Neural crest cell (in vitro differentiated cells): ENCODE measurements around the gene DCTN3. TPM values are rescaled to one million over a fixed set of nuclear protein-coding genes. Genes with fewer than 3 reads are reported as not detected.
A peak's percentile ranks its signal among the peaks of the same experiment; 100 is the strongest.

ENCODE experiments used
- DNase-seq: peaks from one replicate; pipeline ENCODE4 v3.0.0; 2021; ENCODE audit warnings: low read depth, mixed read lengths, low spot score
- H3K27ac Mint-ChIP-seq: one replicate; pipeline ENCODE4 v1.8.0; 2021; ENCODE audit warnings: mild to moderate bottlenecking, mixed read lengths; ENCODE audit not compliant: unreplicated experiment
- H3K27me3 Mint-ChIP-seq: 2 replicates; pipeline ENCODE4 v1.8.0; 2021; ENCODE audit warnings: low read depth, mild to moderate bottlenecking, mixed read lengths
- H3K36me3 Mint-ChIP-seq: 2 replicates; pipeline ENCODE4 v1.8.0; 2021; ENCODE audit warnings: low read depth, mild to moderate bottlenecking, mixed read lengths
- H3K4me1 Mint-ChIP-seq: 2 replicates; pipeline ENCODE4 v1.8.0; 2021; ENCODE audit warnings: mixed read lengths
- H3K4me3 Mint-ChIP-seq: one replicate; pipeline ENCODE4 v1.8.0; 2021; ENCODE audit warnings: mild to moderate bottlenecking, mixed read lengths
- H3K9me3 Mint-ChIP-seq: 2 replicates; pipeline ENCODE4 v1.8.0; 2021; ENCODE audit warnings: mixed read lengths
- CTCF ChIP-seq: fragments of 200-600 bp; sonication (generic); conservative IDR thresholded peaks from 2 replicates; pipeline ENCODE4 v1.5.0; 2021; ENCODE audit warnings: antibody characterized with exemption, mild to moderate bottlenecking
- long read RNA-seq: library from polyadenylated mRNA; unstranded; transcript quantifications from one replicate; pipeline ENCODE4 v2.0.0, GENCODE V29; 2020
- total RNA-seq: library from RNA; stranded (reverse); gene quantifications from 2 replicates; pipeline ENCODE4 v1.2.1, GENCODE V29; 2021

The DCTN3 gene
- 92.1 and 102 TPM in 2 replicates for total RNA-seq
- long read RNA-seq, transcript DCTN3-201 (7 exons, 808 nt): major isoform, 14 of 17 reads
- long read RNA-seq, partial matches to known transcripts: 0 of 17 reads
- long read RNA-seq, other reads (novel, unspliced or antisense): 3 of 17 reads

- H3K27ac Mint-ChIP-seq: peak within 1 kb of the TSS; percentile 61
- no peak for TF ChIP-seq CTCF
- peaks cover 2% of the 10 kb centered on the region for H3K9me3 Mint-ChIP-seq
- H3K4me3 Mint-ChIP-seq: peak within 1 kb of the TSS; percentile 96
- DNase-seq: peak; percentile 81
- peaks cover 18% of the 10 kb centered on the region for H3K4me1 Mint-ChIP-seq
- no peaks in the 10 kb centered on the region for H3K36me3 Mint-ChIP-seq
- peaks cover 18% of the 10 kb centered on the region for H3K27me3 Mint-ChIP-seq
Observed at GRCh38 chr9:34620061-34620994, at the start of gene DCTN3. DCTN3 (minus strand) TSS chr9:34620495; CDS start chr9:34620464, 31 bp downstream.

DNA sequence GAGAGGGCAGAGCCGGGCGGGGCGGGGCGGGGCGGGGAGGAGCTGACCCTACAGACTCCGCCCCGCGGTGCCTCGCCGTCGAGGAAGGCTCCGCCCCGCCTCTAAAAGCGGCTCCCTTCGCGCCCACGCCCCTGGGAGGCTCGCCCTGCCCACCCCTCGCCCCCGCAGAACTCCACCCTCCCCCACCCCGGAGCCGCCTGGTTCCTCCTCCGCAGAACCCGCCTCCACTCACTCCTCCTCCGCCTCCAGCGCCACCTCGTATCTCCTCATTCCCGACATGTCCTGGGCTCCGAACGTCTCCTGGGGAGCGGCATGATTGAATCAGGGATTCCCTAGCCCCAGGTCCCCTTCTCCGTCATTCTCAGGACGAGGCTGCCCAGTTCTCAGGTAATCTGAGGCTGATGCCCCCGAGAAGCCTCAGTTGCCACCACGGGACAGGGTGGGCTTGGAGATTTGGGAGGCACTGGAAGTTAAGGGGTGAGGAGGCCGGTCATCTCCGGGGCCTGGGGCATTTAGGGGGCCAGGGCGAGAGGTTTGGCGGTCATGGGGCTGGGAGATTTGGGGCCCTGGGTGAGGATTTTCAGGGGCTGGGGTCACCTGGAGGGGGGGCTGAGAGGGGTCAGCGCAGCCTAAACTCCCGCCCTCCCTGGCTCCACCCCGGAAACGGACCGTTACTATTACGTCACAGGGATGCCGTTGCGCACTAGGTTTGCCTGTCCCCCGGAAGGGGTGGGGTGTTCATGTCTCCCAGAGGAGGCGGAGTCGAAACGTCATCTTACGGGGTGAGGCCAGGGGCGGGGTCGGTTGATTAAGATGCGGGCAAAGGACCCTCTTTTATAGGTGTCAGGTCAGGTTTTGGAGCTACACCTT is 45.3 kb upstream of the DCTN3 start:
- Mint-ChIP-seq H3K9me3 (peaks cover 8% of the 10 kb centered on the region), H3K4me3 (peak overlapping the region; percentile 96), H3K27me3 (no peaks in the 10 kb centered on the region), H3K36me3 (peaks cover 23% of the 10 kb centered on the region), H3K27ac (peak overlapping the region; percentile 98), H3K4me1 (peaks cover 14% of the 10 kb centered on the region)
- peak; percentile 82 for DNase-seq
- no peak for TF ChIP-seq CTCF

DNA sequence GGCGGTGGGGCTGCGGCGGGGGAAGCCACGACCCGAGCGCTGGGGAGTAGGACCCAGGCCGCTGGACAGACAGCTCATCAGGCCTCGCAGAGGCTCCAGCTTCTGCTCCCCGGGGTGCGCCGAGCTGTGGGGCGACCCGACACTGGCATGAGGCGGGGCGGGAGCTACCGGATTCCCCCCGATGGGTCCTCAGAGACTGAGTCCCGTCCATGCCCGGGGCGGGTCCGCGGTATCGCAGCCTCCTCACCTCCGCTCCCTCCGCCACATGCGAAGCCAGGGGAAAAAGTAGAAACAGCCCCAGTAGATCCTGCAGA is 44.7 kb upstream of the DCTN3 start:
- Mint-ChIP-seq H3K9me3 (peaks cover 8% of the 10 kb centered on the region), H3K36me3 (peaks cover 23% of the 10 kb centered on the region), H3K4me3 (peak overlapping the region; percentile 96), H3K27me3 (no peaks in the 10 kb centered on the region), H3K27ac (no peak overlapping the region), H3K4me1 (peaks cover 14% of the 10 kb centered on the region)
- no peak for TF ChIP-seq CTCF
- peak; percentile 25 for DNase-seq

- H3K36me3 Mint-ChIP-seq: peaks cover 18% of the 10 kb centered on the region
- no peaks in the 10 kb centered on the region for H3K27me3 Mint-ChIP-seq
- H3K4me1 Mint-ChIP-seq: peaks cover 14% of the 10 kb centered on the region
- peak; percentile 74 for DNase-seq
- peak overlapping the region; percentile 93 for H3K27ac Mint-ChIP-seq
- H3K4me3 Mint-ChIP-seq: peak overlapping the region; percentile 96
- peak; percentile 66 for TF ChIP-seq CTCF
- H3K9me3 Mint-ChIP-seq: peaks cover 5% of the 10 kb centered on the region
Observed at GRCh38 chr9:34664281-34665066, 44.2 kb upstream of the DCTN3 start.

- Mint-ChIP-seq H3K36me3 (peaks cover 7% of the 10 kb centered on the region), H3K27me3 (no peaks in the 10 kb centered on the region), H3K4me1 (peaks cover 14% of the 10 kb centered on the region), H3K27ac (no peak overlapping the region), H3K9me3 (no peaks in the 10 kb centered on the region), H3K4me3 (peak overlapping the region; percentile 56)
- no peak for TF ChIP-seq CTCF
- no peak for DNase-seq
Observed at GRCh38 chr9:34663303-34663605, 43.0 kb upstream of the DCTN3 start.
